Endothelial cell of umbilical vein (primary cell): Measurements from ENCODE around the gene NFKBIL1. TPM values are rescaled to one million over a fixed set of nuclear protein-coding genes. Genes with fewer than 3 reads are reported as not detected.

Experiments used
- BruUV-seq: library from RNA; stranded (reverse); fragments of 400-500 nt; replicated peaks from 2 replicates; lab custom pipeline; 2021; lab: Mats Ljungman, UMichigan
- CTCF ChIA-PET: fragments of 300-600, 350-600 bp; sonication (Branson Sonifier 250); formaldehyde crosslinking; loops from one replicate; lab custom pipeline; 2021; ENCODE audit warnings: antibody characterized with exemption, inconsistent platforms; lab: Charles Lee
- POLR2A ChIA-PET: fragments of 300-600, 350-600 bp; sonication (Branson Sonifier 250); formaldehyde crosslinking; loops from one replicate; lab custom pipeline; 2021; ENCODE audit warnings: antibody characterized with exemption, inconsistent platforms; lab: Charles Lee
- DNase-seq: peaks from one replicate; pipeline ENCODE4 v3.0.0-alpha.2; 2011; ENCODE audit warnings: low read depth, low spot score
- FAIRE-seq: peaks from 2 replicates; lab custom pipeline; 2011; peaks lifted over from hg19 to GRCh38; lab: Jason Lieb, UNC
- H2AFZ ChIP-seq: 2 replicates; pipeline ENCODE4 v1.6.0; 2012; ENCODE audit warnings: low read depth, low read length, control low read depth, inconsistent platforms
- H3K27ac ChIP-seq: 2 replicates; pipeline ENCODE4 v1.5.1; 2011; ENCODE audit warnings: low read depth, mild to moderate bottlenecking, control low read depth, low read length, moderate library complexity; ENCODE audit not compliant: insufficient read depth
- H3K27me3 ChIP-seq, 2 experiments: 2 replicates each; pipeline versions ENCODE4 v1.6.0 to v1.6.1; 2011; ENCODE audit warnings: low read length in 2 of 2, mixed read lengths in 1 of 2; ENCODE audit not compliant: control insufficient read depth in 2 of 2, insufficient read depth in 2 of 2
- H3K36me3 ChIP-seq, 2 experiments: 2 replicates in 1 of 2; 3 replicates in 1 of 2; pipeline ENCODE4 v1.5.1; 2011; ENCODE audit warnings: low read length in 2 of 2, mild to moderate bottlenecking in 1 of 2, moderate library complexity in 1 of 2; ENCODE audit not compliant: control insufficient read depth in 2 of 2, insufficient read depth in 2 of 2; ENCODE audit errors: extremely low read depth in 1 of 2
- H3K4me1 ChIP-seq: 3 replicates; pipeline ENCODE4 v1.5.1; 2011; ENCODE audit warnings: mild to moderate bottlenecking, low read length; ENCODE audit not compliant: control insufficient read depth, insufficient read depth; ENCODE audit errors: extremely low read depth
- H3K4me2 ChIP-seq: 2 replicates; pipeline ENCODE4 v1.6.1; 2011; ENCODE audit warnings: low read length, control low read depth, mixed read lengths; ENCODE audit not compliant: insufficient read depth
- H3K4me3 ChIP-seq, 3 experiments: fragments of 200-600 bp in 1 of 3; sonication (generic), shearing (Covaris generic) in 1 of 3; replicated peaks in 1 of 3; 2 replicates each; pipeline ENCODE4 v1.5.1; 2011 to 2016; ENCODE audit warnings: control low read depth in 3 of 3, low read length in 3 of 3, mild to moderate bottlenecking in 2 of 3, inconsistent platforms in 1 of 3, low read depth in 1 of 3, moderate library complexity in 1 of 3; ENCODE audit not compliant: insufficient read depth in 1 of 3
- H3K79me2 ChIP-seq: 2 replicates; pipeline ENCODE4 v1.6.0; 2012; ENCODE audit warnings: low read length, inconsistent platforms; ENCODE audit not compliant: control insufficient read depth, insufficient read depth
- H3K9ac ChIP-seq: replicated peaks from 2 replicates; pipeline ENCODE3; 2011; ENCODE audit warnings: low read length, control low read depth; ENCODE audit not compliant: insufficient read depth; ENCODE audit errors: extremely low read depth
- H3K9me1 ChIP-seq: replicated peaks from 3 replicates; pipeline ENCODE4 v1.6.0; 2011; ENCODE audit warnings: mild to moderate bottlenecking, low read length; ENCODE audit not compliant: control insufficient read depth, insufficient read depth; ENCODE audit errors: extremely low read depth
- H3K9me3 ChIP-seq: replicated peaks from 2 replicates; pipeline ENCODE4 v1.5.1; 2012; ENCODE audit warnings: low read length, inconsistent platforms; ENCODE audit not compliant: control insufficient read depth, insufficient read depth
- H4K20me1 ChIP-seq: replicated peaks from 2 replicates; pipeline ENCODE3; 2011; ENCODE audit warnings: mild to moderate bottlenecking, low read length; ENCODE audit not compliant: control insufficient read depth, insufficient read depth; ENCODE audit errors: extremely low read depth
- EZH2 ChIP-seq: IDR thresholded peaks from 2 replicates; pipeline ENCODE4 v1.6.1; 2012; ENCODE audit warnings: borderline replicate concordance, low read depth, mild to moderate bottlenecking, moderate library complexity, low read length, inconsistent platforms; ENCODE audit not compliant: severe bottlenecking
- FOS ChIP-seq: IDR thresholded peaks from 2 replicates; pipeline ENCODE4 v1.6.1; 2011; ENCODE audit warnings: mild to moderate bottlenecking, low read length, moderate library complexity, borderline replicate concordance; ENCODE audit not compliant: insufficient read depth
- GATA2 ChIP-seq: IDR thresholded peaks from 2 replicates; pipeline ENCODE4 v1.7.0; 2011; ENCODE audit warnings: low read depth, mild to moderate bottlenecking, moderate library complexity, mixed read lengths, low read length; ENCODE audit not compliant: insufficient read length, insufficient read depth
- JUN ChIP-seq: IDR thresholded peaks from 2 replicates; pipeline ENCODE4 v1.6.1; 2011; ENCODE audit warnings: borderline replicate concordance, low read depth; ENCODE audit not compliant: insufficient read length, insufficient read depth
- POLR2AphosphoS5 ChIP-seq: IDR thresholded peaks from 2 replicates; pipeline ENCODE4 v1.6.1; 2012; ENCODE audit warnings: low read depth, mild to moderate bottlenecking, control low read depth, low read length, moderate library complexity; ENCODE audit not compliant: insufficient read depth
- dilution Hi-C: fragments of 300-500 bp; cut with MboI; formaldehyde crosslinking; loops from one replicate; pipeline ENCODE4 v1.15.0; 2019; ENCODE audit warnings: low sequenced_read_pairs; ENCODE audit not compliant: extremely low pct_ligation_motif_present
- intact Hi-C: fragments of 100-400 bp; cut with micrococcal nuclease; formaldehyde crosslinking; loops from one replicate; pipeline ENCODE4 v1.10.0; 2022
- polyA plus RNA-seq, 4 experiments: library from polyadenylated mRNA; depleted of rRNA in 3 of 4; stranded (reverse) in 3 of 4; unstranded in 1 of 4; fragments of >200 nt; gene quantifications; 2 replicates each; pipeline versions ENCODE4 v1.2.1 to v1.2.3, GENCODE V29; 2011 to 2012; ENCODE audit warnings: missing spikeins in 1 of 4
- total RNA-seq: library from RNA; stranded (reverse); gene quantifications from 2 replicates; pipeline ENCODE4 v1.2.3, GENCODE V29; 2021
- TF ChIP-seq, protein P1 (sequence below): IDR thresholded peaks from 2 replicates; pipeline ENCODE4 v1.6.1; 2011; ENCODE audit not compliant: insufficient read depth, insufficient read length

NFKBIL1 gene
- total and polyA plus RNA-seq, 2 donors (not counting 3 experiments of a cell fraction or from before 2014, with no cell fraction given): 9.9 to 15.5 TPM

GRCh38 chr6:31528307-31528777 lies 19.1 kb upstream of the NFKBIL1 start:
- peaks cover 14 to 24% of the 10 kb centered on the region in 2 experiments for H3K36me3 ChIP-seq
- peaks cover 7% of the 10 kb centered on the region for H3K79me2 ChIP-seq
- no peak overlapping the region for H3K4me2 ChIP-seq
- no TSS peak for BruUV-seq
- no peak for DNase-seq
- H4K20me1 ChIP-seq: no peaks in the 10 kb centered on the region
- FAIRE-seq: no peak
- no peak overlapping the region for H3K27ac ChIP-seq
- TF ChIP-seq GATA2: no peak
- TF ChIP-seq JUN: no peak
- TF ChIP-seq EZH2: no peak
- TF ChIP-seq FOS: no peak
- no peak for TF ChIP-seq POLR2AphosphoS5
- TF ChIP-seq, protein P1, sequence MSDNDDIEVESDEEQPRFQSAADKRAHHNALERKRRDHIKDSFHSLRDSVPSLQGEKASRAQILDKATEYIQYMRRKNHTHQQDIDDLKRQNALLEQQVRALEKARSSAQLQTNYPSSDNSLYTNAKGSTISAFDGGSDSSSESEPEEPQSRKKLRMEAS: no peak
- H3K9me3 ChIP-seq: no peaks in the 10 kb centered on the region
- H2AFZ ChIP-seq: no peak overlapping the region
- H3K4me1 ChIP-seq: peaks cover 24% of the 10 kb centered on the region
- dilution Hi-C loops: no loop called here
- intact Hi-C loops: no loop called here
- no peak overlapping the region for H3K9ac ChIP-seq
- H3K27me3 ChIP-seq: no peaks in the 10 kb centered on the region
- CTCF ChIA-PET: interaction anchor here (0.6 to 5.4 kb wide), 3 partner anchors 34 to 370 kb away, joined by 3 to 29 read pairs (median 4); no protein-coding TSS in a partner anchor
- H3K9me1 ChIP-seq: no peaks in the 10 kb centered on the region
- no peak overlapping the region for H3K4me3 ChIP-seq
- POLR2A ChIA-PET: interaction anchor here (0.8 to 1.8 kb wide), 2 partner anchors 10 to 13 kb away, joined by 3 to 4 read pairs; no protein-coding TSS in a partner anchor
